Mesangial cell (primary cell): ENCODE data around the gene CLCN5. TPM values are rescaled to one million over a fixed set of nuclear protein-coding genes. Genes with fewer than 3 reads are reported as not detected.

ENCODE experiments used
- total RNA-seq: library from RNA; depleted of rRNA; stranded (reverse); fragments of >200 nt; gene quantifications from 2 replicates; pipeline ENCODE4 v1.2.3, GENCODE V29; 2015

Gene CLCN5
- 4.6 and 9.4 TPM in 2 replicates for total RNA-seq

DNA sequence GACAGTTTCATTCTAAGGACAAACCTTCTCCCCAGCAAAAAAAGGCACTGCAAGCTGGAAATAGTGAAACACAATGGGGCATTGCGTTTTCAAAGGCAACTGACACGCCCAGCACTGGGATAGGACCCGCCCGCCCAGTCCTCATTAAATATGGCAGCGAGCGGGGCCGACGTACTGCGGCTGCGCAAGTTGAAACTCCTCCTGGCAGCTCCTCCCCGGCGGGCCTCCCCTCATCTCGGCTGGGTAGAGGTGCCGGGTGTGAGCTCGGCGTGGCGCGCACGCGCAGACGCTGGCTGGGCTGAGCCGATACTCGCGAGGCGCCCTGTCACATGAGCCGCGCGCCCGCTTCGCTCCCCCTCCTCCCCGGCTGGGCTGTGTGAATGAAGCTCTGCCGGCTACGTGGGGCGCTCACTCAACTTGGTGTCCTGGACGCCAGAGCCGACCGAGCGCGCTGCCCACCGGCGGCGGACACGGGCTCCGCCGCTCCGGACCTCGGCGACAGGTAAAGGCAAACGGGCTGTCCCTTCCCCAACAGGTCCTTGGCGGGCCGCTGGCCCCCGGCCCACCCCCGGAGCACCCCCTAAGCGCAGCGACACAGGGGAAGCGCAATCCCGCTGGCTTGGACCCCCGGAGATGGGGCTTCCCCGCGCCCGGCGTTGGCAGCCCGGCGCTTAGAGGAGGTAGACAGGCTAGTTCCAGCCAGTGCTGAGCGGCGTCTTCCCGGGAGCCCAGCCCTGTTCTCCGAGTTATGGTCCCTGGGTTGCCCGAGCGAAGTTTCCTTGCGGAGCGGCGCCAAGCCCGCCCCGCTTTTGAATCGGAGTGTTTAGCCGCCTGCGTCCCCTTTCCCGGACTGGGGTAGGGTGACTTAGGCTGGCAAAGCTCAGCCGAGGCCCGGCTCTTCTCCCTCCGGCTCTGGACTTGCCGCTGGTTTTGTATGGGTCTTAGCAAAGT is at the start of gene CLCN5:
TSS of gene CLCN5 (plus strand) at position 306 of the 951 bp plus-strand sequence. CDS start 2,703 bp downstream, outside the sequence.

DNA sequence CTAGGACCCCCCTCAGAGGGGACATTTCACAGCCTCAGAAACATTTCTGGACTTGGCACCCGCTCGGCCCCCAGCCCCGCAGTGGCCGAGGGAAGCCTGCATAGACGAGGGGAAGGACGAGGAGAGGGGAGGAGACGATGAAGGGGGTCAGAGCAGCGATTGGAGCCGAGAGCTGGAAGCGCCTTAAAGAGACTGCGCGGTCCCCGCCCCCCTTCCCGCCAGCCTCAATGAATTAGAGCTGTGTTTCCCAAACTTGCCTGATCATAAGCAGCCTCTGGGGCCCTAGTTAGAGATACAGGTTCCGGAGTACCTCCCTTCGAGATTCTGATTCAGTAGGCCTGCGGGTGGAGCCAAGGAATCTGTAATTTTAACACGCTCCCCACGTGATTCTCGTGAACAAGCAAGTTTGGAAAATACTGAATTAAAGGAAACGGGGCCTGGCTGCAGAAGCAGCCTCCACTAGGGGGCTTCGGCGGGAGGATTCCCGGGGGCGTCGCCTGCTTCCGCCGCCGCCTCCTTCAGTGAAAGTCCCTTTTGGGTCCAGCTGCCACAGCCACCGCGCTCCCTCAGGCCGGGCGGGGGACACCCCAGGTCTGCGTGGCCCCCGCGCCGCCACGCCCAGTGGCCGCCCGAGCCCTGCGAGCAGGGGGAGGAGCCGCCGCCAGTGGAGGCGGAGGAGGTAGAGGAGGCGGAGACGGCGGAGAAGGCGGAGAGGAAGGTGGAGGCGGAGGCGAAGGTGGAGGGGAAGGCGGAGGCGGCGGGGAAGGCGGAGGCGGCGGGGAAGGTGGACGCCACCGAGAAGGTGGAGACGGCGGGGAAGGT is 43.4 kb upstream of the CLCN5 start, which contains the start of gene USP27X:
TSS of gene USP27X (plus strand) at position 651 of the 822 bp plus-strand sequence. CDS start 824 bp downstream, outside the sequence.

Other genes starting within 250 kb of the CLCN5 start
- not detected in 2 replicates for gene PAGE1, start 226.6 kb upstream of the CLCN5 start, total RNA-seq
- not detected in 2 replicates for gene PAGE4, start 93.3 kb upstream of the CLCN5 start, total RNA-seq
- 2.3 and 3.3 TPM in 2 replicates for gene USP27X, start 43.1 kb upstream of the CLCN5 start, total RNA-seq